ENCODE results near the gene CEACAM3. TPM values are rescaled to one million over a fixed set of nuclear protein-coding genes. Genes with fewer than 3 reads are reported as not detected.

Gene CEACAM3
- total and polyA plus RNA-seq, 2 experiments from 2014 or later = not detected

GRCh38 chr19:41811981-41812380 is 15.6 kb downstream of the CEACAM3 start:
- no peak overlapping the region for H3K4me3 ChIP-seq
- no peak for DNase-seq (ENCODE audit: low spot score)
- no peaks in the 10 kb centered on the region for H3K4me1 ChIP-seq (ENCODE audit: insufficient read depth)
- no peaks in the 10 kb centered on the region for H3K79me2 ChIP-seq
- H3K4me2 ChIP-seq = no peak overlapping the region
- WGBS (ENCODE audit: low lambda C conversion rate, missing lambda C conversion rate) = 54% methylated on average over 3 of the region's 3 CpGs
- H3K27ac ChIP-seq = no peak overlapping the region
- H2AFZ ChIP-seq = no peak overlapping the region
- no peaks in the 10 kb centered on the region for H3K27me3 ChIP-seq
- no peaks in the 10 kb centered on the region for H3K9me3 ChIP-seq (ENCODE audit: low read depth)
- no peaks in the 10 kb centered on the region for H3K9me2 ChIP-seq (replicated peaks; ENCODE audit: insufficient read depth)
- no peaks in the 10 kb centered on the region for H4K20me1 ChIP-seq (ENCODE audit: insufficient read depth, poor library complexity, severe bottlenecking)
- H3K36me3 ChIP-seq (replicated peaks; ENCODE audit: insufficient read depth, low read depth) = no peaks in the 10 kb centered on the region
- no peak for TF ChIP-seq EZH2phosphoT487 (IDR thresholded peaks at IDR 0.05; ENCODE audit: low read depth, severe bottlenecking, unreplicated experiment)
- TF ChIP-seq EZH2 (IDR thresholded peaks at IDR 0.05; ENCODE audit: borderline replicate concordance) = no peak
- no peak for TF ChIP-seq CTCF (IDR thresholded peaks at IDR 0.05; ENCODE audit: poor library complexity)

- DNase-seq (ENCODE audit: low spot score) = no peak
- H4K20me1 ChIP-seq (ENCODE audit: insufficient read depth, poor library complexity, severe bottlenecking) = no peaks in the 10 kb centered on the region
- H2AFZ ChIP-seq = no peak overlapping the region
- no peak overlapping the region for H3K4me3 ChIP-seq
- no peak overlapping the region for H3K27ac ChIP-seq
- H3K4me2 ChIP-seq = no peak overlapping the region
- WGBS (ENCODE audit: low lambda C conversion rate, missing lambda C conversion rate) = 56% methylated on average over 4 of the region's 4 CpGs
- TF ChIP-seq EZH2phosphoT487 (IDR thresholded peaks at IDR 0.05; ENCODE audit: low read depth, severe bottlenecking, unreplicated experiment) (no peak), EZH2 (IDR thresholded peaks at IDR 0.05; ENCODE audit: borderline replicate concordance) (no peak)
- H3K9me2 ChIP-seq (replicated peaks; ENCODE audit: insufficient read depth) = no peaks in the 10 kb centered on the region
- no peaks in the 10 kb centered on the region for H3K27me3 ChIP-seq
- H3K9me3 ChIP-seq (ENCODE audit: low read depth) = no peaks in the 10 kb centered on the region
- H3K4me1 ChIP-seq (ENCODE audit: insufficient read depth) = no peaks in the 10 kb centered on the region
- H3K79me2 ChIP-seq = no peaks in the 10 kb centered on the region
- H3K36me3 ChIP-seq (replicated peaks; ENCODE audit: insufficient read depth, low read depth) = no peaks in the 10 kb centered on the region
These were observed 17.5 kb downstream of the CEACAM3 start for GRCh38 chr19:41813911-41814310.

GRCh38 chr19:41815301-41815700 is 18.9 kb downstream of the CEACAM3 start:
- Histone ChIP-seq H3K9me2 (replicated peaks; ENCODE audit: insufficient read depth) (no peaks in the 10 kb centered on the region), H3K36me3 (replicated peaks; ENCODE audit: insufficient read depth, low read depth) (no peaks in the 10 kb centered on the region), H4K20me1 (ENCODE audit: insufficient read depth, poor library complexity, severe bottlenecking) (no peaks in the 10 kb centered on the region), H3K4me3 (no peak overlapping the region), H3K27me3 (no peaks in the 10 kb centered on the region), H2AFZ (no peak overlapping the region), H3K79me2 (no peaks in the 10 kb centered on the region), H3K4me1 (ENCODE audit: insufficient read depth) (no peaks in the 10 kb centered on the region), H3K27ac (no peak overlapping the region), H3K9me3 (ENCODE audit: low read depth) (no peaks in the 10 kb centered on the region), H3K4me2 (no peak overlapping the region)
- TF ChIP-seq EZH2phosphoT487 (IDR thresholded peaks at IDR 0.05; ENCODE audit: low read depth, severe bottlenecking, unreplicated experiment) (no peak), CTCF (IDR thresholded peaks at IDR 0.05; ENCODE audit: poor library complexity) (no peak), EZH2 (IDR thresholded peaks at IDR 0.05; ENCODE audit: borderline replicate concordance) (no peak)
- no peak for DNase-seq (ENCODE audit: low spot score)
- 52% methylated on average over 4 of the region's 4 CpGs for WGBS (ENCODE audit: low lambda C conversion rate, missing lambda C conversion rate)

- WGBS (ENCODE audit: low lambda C conversion rate, missing lambda C conversion rate) = 84% methylated on average over 2 of the region's 2 CpGs
These were observed 20.4 kb downstream of the CEACAM3 start for GRCh38 chr19:41816761-41817160.

More at GRCh38 chr19:41816761-41817160, 20.4 kb downstream of the CEACAM3 start:
- Histone ChIP-seq H3K4me2 (no peak overlapping the region), H4K20me1 (ENCODE audit: insufficient read depth, poor library complexity, severe bottlenecking) (no peaks in the 10 kb centered on the region), H3K79me2 (no peaks in the 10 kb centered on the region), H3K4me3 (no peak overlapping the region), H3K4me1 (ENCODE audit: insufficient read depth) (no peaks in the 10 kb centered on the region), H3K27ac (no peak overlapping the region), H3K9me3 (ENCODE audit: low read depth) (no peaks in the 10 kb centered on the region), H3K27me3 (no peaks in the 10 kb centered on the region), H3K9me2 (replicated peaks; ENCODE audit: insufficient read depth) (no peaks in the 10 kb centered on the region), H2AFZ (no peak overlapping the region), H3K36me3 (replicated peaks; ENCODE audit: insufficient read depth, low read depth) (no peaks in the 10 kb centered on the region)
- TF ChIP-seq EZH2 (IDR thresholded peaks at IDR 0.05; ENCODE audit: borderline replicate concordance) (no peak), CTCF (IDR thresholded peaks at IDR 0.05; ENCODE audit: poor library complexity) (no peak), EZH2phosphoT487 (IDR thresholded peaks at IDR 0.05; ENCODE audit: low read depth, severe bottlenecking, unreplicated experiment) (no peak)
- no peak for DNase-seq (ENCODE audit: low spot score)
